ENCODE data around the gene TRIM14. TPM values are rescaled to one million over a fixed set of nuclear protein-coding genes. Genes with fewer than 3 reads are reported as not detected.

The TRIM14 gene
- total and polyA plus RNA-seq, 10 of the 15 experiments (the other 5 are each of a cell fraction or from before 2014, with no cell fraction given): 8.6 to 53.3 (median 35.7) TPM

DNA sequence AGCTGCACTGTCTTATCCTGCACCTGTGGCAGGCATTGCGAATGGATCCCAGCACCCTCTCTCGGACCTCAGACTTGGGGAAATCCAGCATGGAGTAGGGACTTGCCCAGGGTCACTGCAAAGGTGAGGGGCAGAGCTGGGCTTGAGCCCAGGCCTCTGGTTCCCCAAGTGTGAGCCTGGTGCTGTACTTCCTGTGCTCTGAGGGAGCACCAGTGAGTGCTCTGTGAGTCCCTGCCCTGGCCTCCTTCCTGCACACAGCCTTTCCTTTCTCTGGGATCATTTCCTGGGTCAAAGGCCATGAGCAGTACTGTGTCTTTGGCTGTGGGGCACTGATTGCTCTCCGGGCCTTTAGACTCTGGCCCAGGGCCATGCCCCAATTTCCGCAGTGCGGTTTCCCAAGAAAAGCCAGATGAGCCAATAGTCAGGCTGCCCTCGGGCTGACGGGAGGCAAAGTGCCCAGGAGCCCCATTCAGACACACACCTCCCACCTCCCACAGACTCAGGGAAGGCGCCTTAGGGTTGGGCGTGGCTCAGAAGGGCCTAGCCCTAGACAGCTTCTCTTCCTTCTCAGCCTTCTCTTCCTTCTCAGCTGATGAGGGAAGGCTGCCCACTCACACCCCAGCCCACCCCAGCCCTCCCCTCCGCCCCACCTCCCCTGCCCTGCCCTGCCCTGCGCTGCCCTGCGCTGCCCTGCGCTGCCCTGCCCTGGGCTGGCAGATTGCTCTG lies 23.3 kb upstream of the TRIM14 start:
- ChIA-PET CTCF (interaction anchor here (0.7 to 1.8 kb wide), 4 partner anchors 8 to 24 kb away, joined by 3 to 4 read pairs (median 4); no protein-coding TSS in a partner anchor), POLR2A (interaction anchor here (0.6 kb wide), 1 partner anchor 26 kb away, joined by 3 read pairs; no protein-coding TSS in a partner anchor), RAD21 (ENCODE audit: unreplicated experiment) (interaction anchor here (1.5 kb wide), 1 partner anchor 44 kb away, joined by 4 read pairs; no protein-coding TSS in a partner anchor), SMC1A (ENCODE audit: uncharacterized antibody, unreplicated experiment) (interaction anchor here (0.7 to 1.3 kb wide), 7 partner anchors 8 to 220 kb away, joined by 3 to 4 read pairs (median 3); partner anchors contain the start of gene TRMO)
- H3K9ac ChIP-seq (ENCODE audit: control insufficient read depth, insufficient read depth, low read length): no peak overlapping the region
- in situ Hi-C loops (cut with MboI) (no loop called here), intact Hi-C loops (cut with micrococcal nuclease; ENCODE audit: unreplicated experiment) (no loop called here)
- H4K20me1 ChIP-seq (ENCODE audit: control insufficient read depth, insufficient read depth): no peaks in the 10 kb centered on the region
- TF ChIP-seq MLLT1 (IDR thresholded peaks at IDR 0.05) (peak; percentile 84; the same call in 1 of the 2 replicates), PML (IDR thresholded peaks at IDR 0.05; ENCODE audit: low read length) (no peak), SRF (IDR thresholded peaks at IDR 0.05; ENCODE audit: low read depth in 2 of 2, low read length in 2 of 2) (peak in 1 of 2 experiments; percentile 75; a peak in 1 of 4 replicates), YY1 (IDR thresholded peaks at IDR 0.05; ENCODE audit: low read depth, low read length) (peak; percentile 31; the same call in 1 of the 2 replicates), TCF12 (IDR thresholded peaks at IDR 0.05; ENCODE audit: low read depth, low read length) (0 out of 2 replicates have a peak, but pooled peaks have one; percentile 42), GABPA (IDR thresholded peaks at IDR 0.05; ENCODE audit: low read depth) (peak; percentile 52; the same call in 1 of the 2 replicates), RUNX3 (IDR thresholded peaks at IDR 0.05; ENCODE audit: low read length) (peak; percentile 11; the same call in 1 of the 2 replicates), EED (IDR thresholded peaks at IDR 0.05; ENCODE audit: low read depth) (peak; percentile 43; the same call in 1 of the 2 replicates), NR2C1 (IDR thresholded peaks at IDR 0.05) (peak; percentile 66), MEF2B (IDR thresholded peaks at IDR 0.05; ENCODE audit: partially characterized antibody, poor library complexity, severe bottlenecking) (no peak), NR2F1 (conservative IDR thresholded peaks at IDR 0.05) (peak; percentile 92), NFXL1 (IDR thresholded peaks at IDR 0.05; ENCODE audit: borderline replicate concordance) (peak; percentile 68; the same call in 1 of the 2 replicates), SMAD5 (IDR thresholded peaks at IDR 0.05; ENCODE audit: low read depth) (no peak)
- ATAC-seq (peak; percentile 72), FAIRE-seq (no peak), DNase-seq (ENCODE audit: low read depth, low spot score) (no peak)
- H3K4me3 ChIP-seq: no peak overlapping the region
- H3K4me2 ChIP-seq (ENCODE audit: control insufficient read depth, insufficient read depth): no peak overlapping the region
- no peaks in the 10 kb centered on the region for H3K79me2 ChIP-seq (ENCODE audit: control insufficient read depth, insufficient read depth, low read length)
- H3K36me3 ChIP-seq (ENCODE audit: control insufficient read depth in 2 of 2, insufficient read depth in 2 of 2, low read length in 1 of 2): no peaks in the 10 kb centered on the region
- no TSS peak for BruUV-seq (replicated peaks)
- H3K4me1 ChIP-seq (ENCODE audit: control insufficient read depth, insufficient read depth, low read length): peaks cover 28% of the 10 kb centered on the region
- H3K9me3 ChIP-seq (replicated peaks; ENCODE audit: control insufficient read depth, insufficient read depth, low read length): no peaks in the 10 kb centered on the region
- 64% methylated on average over 9 of the region's 13 CpGs for WGBS (ENCODE audit: insufficient coverage, insufficient replicate concordance, low lambda C conversion rate, missing lambda C conversion rate)
- peak overlapping the region; percentile 13 for H2AFZ ChIP-seq (ENCODE audit: control insufficient read depth, low read depth, low read length)
- H3K27ac ChIP-seq (ENCODE audit: control insufficient read depth, insufficient read depth): no peak overlapping the region
- H3K27me3 ChIP-seq (replicated peaks in 1 of 2; ENCODE audit: control insufficient read depth in 2 of 2, insufficient read depth in 2 of 2, low read length in 1 of 2): no peaks in the 10 kb centered on the region
